ENCODE results near the gene TMEM221. TPM values are rescaled to one million over a fixed set of nuclear protein-coding genes. Genes with fewer than 3 reads are reported as not detected.

The TMEM221 gene
- polyA plus RNA-seq, 1 donor, result 1.3 TPM

DNA sequence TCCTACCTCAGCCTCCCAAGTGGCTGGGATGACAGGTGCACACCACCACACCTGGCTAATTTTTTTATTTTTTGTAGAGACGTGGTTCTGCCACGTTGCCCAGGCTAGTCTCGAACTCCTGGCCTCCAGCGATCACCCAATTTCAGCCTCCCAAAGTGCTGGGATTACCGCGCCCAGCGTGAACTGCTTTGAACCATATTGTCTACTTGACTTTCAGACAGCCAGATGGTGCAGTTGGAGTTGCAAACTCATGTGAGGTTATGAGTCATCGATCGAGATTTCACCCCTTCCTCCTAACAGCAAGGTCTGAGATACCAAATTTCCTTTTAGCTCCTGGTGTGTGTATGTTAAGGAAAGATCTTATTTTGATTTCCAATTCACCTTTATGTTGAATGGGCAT lies 24.6 kb upstream of the TMEM221 start:
- no peak for DNase-seq (ENCODE audit: low read depth)

DNA sequence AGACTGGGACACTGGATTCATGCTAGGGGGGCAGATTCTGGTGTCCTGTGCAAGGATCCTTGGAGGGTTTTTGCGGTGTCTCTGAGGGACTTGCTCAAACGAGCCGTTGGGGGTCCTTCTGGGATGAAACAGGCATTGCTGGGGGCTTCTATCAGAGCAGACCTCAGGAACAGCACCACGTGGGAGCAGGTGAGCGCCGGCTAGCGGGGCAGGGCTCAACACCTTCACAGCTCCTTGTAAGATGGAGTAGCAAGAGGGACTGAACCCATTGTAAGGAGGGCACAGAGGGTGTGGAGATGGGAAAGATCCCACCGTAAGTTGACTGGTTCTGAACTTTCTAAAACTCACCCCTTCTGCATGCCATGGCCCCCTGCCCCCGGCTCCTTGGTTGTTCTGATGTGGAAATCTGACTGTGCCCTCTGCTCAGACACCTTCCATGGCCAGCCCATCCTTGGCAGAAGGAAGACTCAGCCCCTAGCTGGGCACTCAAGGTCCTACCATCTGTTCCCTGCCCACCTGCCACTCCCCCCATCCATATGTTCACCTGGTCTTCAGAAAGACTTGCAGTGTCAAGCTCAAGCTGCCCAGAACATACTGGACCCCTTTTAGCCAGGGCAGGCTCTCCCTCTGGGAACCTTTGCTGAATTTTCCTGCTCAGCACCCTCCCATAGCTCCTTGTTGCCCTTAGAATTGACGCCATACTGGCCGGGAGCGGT lies 23.1 kb upstream of the TMEM221 start:
- no peak for DNase-seq (ENCODE audit: low read depth)

DNA sequence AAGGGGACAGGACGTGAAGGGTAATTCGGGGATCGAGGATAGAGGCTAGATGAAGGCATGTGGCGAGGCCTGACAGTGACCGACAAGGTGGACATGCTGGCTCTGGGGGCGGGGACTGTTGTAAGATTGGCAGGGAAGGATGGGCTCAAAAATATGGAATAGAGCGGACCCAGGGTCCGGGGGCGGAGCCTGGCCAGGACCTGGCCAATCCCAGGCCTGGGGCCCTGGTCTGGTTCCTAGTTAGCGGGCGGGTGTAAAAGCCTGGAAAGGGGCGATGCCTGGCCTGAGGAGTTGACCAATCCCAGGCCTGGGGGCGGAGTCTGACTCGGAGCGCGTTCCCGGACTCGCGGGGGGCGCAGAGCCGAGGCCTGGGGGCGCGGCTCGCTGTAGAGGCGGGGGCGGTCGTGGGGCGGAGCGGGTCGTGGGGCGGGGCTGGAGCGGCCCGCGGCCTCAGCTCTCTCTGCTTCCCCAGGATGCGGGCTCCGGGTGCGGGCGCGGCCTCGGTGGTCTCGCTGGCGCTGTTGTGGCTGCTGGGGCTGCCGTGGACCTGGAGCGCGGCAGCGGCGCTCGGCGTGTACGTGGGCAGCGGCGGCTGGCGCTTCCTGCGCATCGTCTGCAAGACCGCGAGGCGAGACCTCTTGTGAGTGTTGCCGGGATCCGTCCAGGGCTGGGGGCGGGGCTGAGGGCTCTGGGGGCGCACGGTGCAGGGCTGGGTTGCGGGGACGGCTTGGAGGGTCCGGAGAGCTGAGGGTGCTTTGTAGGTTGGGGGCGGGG lies 21.8 kb upstream of the TMEM221 start, which contains the start of gene SLC27A1:
Gene SLC27A1 (plus strand): TSS at position 457 of the 774 bp plus-strand sequence. CDS start 17 bp downstream, at position 474.
- DNase-seq (ENCODE audit: low read depth), result peak; percentile 98

DNA sequence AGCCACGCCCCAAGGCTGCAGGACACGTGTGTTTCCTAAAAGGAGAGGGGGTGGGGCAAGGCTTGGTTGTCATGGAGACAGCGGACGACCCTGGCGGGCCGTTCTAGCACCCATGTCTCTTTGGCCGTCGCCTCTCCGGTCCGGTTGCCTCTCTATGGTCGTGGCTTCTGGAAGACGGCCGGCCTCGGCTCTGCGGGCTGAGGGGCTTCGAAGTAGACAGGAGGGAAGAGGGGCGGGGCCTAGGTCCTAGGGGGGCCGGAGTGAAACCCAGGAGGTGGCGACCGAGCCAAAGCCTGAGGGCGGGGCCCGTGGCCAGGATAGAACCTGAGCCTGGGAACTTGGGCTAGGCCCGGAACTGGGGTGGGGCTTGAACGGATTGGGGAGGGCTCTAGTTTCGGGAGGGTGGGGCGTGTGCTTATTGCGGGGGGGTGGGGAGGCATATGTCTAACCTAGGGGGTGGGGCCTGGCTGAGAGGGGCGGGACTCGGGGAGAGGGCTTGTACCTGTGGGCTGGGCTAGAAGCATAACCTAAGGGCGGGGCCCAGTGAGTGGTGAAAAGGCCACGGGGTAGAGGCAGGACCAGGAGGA lies 21.1 kb upstream of the TMEM221 start:
- peak; percentile 70 for DNase-seq (ENCODE audit: low read depth)

- DNase-seq (ENCODE audit: low read depth), result no peak
Observed at GRCh38 chr19:17469092-17469480, 20.6 kb upstream of the TMEM221 start.

DNA sequence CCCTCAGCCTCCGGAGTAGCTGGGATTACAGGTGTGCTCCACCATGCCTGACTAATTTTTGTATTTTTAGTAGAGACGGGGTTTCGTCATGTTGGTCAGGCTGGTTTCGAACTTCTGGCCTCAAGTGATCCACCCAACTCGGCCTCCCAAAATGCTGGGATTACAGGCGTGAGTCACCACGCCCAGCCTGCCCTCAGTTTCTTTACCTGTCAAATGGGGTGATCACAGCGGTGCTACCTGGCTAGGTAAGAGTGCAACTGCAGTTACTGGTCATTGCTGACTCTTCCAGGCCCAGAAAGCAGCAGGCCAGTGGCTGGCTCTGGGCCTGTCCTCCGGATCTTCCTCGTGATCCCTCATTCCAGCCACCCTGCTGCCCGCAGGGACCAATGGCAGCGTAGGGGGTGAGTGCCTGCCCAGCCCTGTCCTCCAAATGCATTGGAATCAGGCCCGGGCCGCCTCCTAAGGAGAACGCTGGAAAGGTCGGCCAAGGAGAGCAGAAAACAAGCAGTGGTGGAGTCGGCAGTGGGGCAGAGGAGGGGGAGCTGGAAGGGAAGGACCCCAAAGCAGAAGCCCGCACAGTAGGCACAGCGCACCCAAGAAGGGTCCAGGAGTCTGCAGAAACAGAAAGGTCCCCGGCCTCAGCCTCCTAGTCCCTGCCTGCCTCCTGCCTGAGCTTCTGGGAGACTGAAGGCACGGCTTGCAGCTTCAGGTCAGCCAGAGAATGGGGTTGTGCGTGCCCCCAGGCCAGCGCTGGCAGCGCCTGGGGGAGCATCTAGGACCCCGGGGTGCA lies 20.0 kb upstream of the TMEM221 start:
- DNase-seq (ENCODE audit: low read depth), result no peak

DNA sequence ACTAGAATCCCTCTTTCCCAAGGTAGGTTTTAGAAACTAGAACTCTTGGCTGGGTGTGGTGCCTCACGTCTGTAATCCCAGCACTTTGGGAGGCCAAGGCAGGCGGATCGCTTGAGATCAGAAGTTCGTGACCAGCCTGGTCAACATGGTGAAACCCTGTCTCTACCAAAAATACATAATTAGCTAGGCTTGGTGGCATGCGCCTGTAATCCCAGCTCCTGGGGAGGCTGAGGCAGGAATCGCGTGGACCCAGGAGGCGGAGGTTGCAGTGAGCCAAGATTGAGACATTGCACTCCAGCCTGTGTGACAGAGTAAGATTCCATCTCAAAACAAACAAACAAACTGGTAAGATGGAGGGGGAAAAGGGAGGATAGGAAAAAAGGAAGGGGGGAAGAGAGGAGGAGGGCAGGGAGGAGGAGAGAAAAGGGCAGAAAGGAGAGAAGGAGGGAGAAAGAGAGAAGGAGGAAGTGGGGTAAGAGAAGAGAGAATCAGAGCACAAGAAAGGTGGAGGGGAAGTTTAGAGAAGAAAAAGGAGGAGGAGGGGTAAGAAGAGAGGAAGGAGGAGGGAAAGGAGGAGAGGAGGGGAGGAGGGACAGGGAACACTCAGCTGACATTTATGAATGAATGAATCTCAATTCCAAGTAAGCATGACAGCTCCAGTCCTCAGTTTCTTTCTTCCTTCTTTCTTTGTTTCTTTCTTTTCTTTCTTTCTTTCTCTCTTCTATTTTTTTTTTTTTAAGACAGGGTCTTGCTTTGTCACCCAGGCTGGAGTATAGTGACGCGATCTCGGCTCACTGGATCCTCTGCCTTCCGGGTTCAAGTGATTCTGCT lies 19.2 kb upstream of the TMEM221 start:
- DNase-seq (ENCODE audit: low read depth), result no peak

DNA sequence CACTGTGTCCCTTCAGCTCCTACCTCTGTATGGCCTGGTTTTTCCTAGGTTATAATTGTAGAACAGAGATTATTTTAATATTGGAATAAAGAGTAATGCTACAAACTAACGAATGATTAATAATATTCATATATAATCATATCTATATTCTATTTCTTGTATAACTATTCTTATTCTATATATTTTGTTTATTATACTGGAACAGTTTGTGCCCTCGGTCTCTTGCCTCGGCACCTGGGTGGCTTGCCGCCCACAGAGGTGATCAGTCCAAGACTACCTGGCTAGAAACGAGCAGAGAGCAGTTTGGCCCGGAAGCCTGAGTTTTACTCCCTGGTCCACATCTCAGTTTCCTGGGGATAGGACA lies 18.0 kb upstream of the TMEM221 start:
- no peak for DNase-seq (ENCODE audit: low read depth)

DNA sequence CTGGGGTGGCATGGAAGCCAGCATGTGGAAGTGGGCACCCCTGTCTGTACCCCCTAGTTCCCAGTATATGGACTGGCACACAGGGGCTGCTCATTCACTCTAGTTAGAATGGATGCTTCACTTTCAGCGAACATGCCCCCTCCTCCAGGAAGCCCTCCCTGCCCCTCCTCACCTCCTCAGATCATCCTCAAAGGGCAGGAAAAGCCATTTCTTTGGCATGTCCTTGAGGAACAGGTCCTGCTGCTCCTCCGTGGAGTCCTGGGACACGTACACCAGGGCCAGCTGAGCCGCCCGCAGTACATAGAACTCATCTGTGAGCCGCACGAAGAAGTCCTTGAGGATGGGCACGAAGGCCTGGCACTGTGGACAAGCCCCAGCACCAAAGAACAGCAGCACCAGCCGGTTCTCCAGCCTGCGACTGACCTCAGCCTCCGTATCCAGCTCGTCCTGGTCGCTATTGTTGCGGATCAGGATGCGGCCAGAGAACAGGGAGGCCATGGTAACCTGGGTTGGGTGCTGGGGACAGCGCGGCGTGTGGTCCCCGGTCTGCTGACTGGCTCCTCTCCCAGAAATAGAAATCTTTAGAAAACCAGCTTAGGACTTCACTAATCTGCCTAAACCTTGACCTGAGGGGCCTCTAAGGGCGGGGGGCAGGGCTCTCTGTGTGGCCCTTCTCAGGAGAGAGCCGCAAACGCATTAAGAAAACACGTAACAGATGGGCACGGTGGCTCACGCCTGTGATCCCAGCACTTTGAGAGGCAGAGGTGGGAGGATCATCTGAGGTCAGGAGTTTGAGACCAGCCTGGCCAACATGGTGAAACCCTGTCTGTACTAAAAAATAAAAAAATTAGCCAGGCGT lies 12.1 kb upstream of the TMEM221 start, which contains the start of gene NXNL1:
Gene NXNL1 (minus strand): TSS at position 555 of the 859 bp plus-strand sequence. CDS start 57 bp downstream, at position 498.
- no peak for DNase-seq (ENCODE audit: low read depth)

- DNase-seq (ENCODE audit: low read depth), result no peak
Observed at GRCh38 chr19:17458970-17459369, 10.5 kb upstream of the TMEM221 start.

DNA sequence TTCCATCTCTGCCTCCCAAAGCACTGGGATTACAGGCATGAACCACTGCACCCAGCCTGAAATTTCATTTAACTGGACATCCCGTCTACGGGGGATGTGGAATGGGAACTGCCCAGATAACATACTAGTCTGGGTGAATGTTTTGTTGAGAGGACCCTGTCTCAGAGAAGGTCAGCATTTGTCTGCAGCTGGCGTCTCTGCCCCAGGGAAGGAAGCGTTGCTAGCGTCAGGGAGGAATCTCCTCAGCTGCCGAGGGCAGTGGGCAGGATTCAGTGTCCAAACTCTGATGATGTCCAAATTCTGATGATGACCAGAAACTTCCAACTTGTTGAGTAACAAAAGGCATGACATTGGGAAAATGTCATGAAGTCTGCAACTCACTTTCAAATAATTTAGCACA lies 9.1 kb upstream of the TMEM221 start:
- DNase-seq (ENCODE audit: low read depth), result no peak

DNA sequence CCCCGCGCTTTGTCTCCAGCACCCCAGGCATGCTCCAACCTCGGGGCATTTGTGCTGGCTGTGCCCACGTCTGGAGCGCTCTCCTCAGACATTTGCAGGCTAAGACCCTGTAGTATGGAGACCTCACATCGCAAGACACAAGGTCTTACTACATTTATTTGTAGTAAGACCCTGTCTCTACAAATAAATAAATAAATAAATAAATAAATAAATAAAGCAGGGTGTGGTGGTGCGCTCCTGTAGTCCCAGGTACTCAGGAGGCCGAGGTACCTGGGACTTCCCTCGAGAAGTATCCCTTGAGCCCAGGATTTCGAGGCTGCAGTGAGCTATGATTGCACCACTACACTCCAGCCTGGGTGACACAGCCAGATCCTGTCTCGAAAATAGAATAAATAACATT lies 7.7 kb upstream of the TMEM221 start:
- DNase-seq (ENCODE audit: low read depth), result no peak

DNA sequence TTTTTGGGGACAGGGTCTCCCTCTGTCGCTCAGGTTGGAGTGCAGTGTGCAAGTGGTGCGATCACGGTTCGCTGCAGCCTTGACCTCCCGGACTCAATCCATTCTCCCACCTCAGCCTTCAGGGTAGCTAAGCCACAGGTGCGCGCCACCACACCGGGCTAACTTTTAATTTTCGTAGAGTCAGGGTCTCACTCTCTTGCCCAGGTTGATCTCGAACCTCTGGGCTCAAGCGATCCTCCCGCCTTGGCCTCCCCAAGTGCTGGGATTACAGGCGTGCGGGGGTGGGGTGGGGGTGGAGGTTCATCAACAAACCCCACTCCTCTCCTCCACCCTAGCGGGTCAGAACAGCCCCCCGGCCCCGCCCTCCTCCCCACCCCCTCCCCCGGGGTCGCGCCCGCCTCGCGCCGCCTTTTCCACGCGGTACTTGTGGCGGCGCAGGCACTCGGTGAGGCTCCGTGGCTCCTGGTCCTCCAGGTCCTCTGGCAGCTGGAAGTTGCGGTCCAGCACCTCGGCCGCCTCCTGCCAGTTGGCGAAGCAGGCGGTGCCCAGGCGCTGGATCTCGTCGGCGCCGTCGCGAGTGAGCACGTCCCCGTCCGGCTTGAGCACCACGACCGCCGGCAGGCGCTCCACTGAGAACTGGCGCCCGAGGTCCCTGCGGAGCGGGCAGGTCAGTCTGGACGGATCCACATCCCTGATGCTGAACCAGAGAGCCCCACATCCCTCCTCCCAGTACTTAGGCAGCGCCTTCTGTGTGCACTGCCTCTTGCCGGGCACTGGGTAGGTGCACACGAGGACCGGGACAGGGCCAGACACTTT lies 7.0 kb upstream of the TMEM221 start:
- no peak for DNase-seq (ENCODE audit: low read depth)

GRCh38 chr19:17454576-17455071 lies 6.2 kb upstream of the TMEM221 start:
- no peak for DNase-seq (ENCODE audit: low read depth)

GRCh38 chr19:17451820-17452219 lies 3.4 kb upstream of the TMEM221 start:
- DNase-seq (ENCODE audit: low read depth), result no peak

GRCh38 chr19:17450264-17451075 lies 2.0 kb upstream of the TMEM221 start:
- no peak for DNase-seq (ENCODE audit: low read depth)

DNA sequence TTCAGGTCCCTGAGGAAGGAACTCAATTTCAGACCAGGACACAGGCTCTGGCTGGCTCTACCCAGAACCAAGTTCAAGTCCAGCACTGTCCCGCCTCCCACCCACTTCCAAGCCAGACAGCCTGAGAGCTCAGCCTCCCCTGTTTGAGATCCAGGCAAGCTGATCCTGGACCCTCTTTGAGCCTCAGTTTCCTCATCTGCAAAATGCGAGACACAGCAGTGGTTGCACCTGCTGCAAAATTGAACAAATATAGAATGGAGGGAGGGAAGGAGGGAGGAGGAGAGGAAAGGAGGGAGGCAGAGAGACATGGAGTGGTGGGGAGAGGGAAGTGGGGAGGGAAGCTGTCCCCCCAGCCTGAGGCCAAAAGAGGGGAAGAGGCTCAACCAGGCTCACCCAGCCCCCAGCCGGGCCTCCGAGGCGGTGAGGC lies 751 bp downstream of the TMEM221 start:
- DNase-seq (ENCODE audit: low read depth), result no peak

Measured in forelimb muscle (tissue), 1 donor.